H1 (cell line): Measurements from ENCODE around the gene OSM.

ENCODE experiments used
- ATF3 ChIP-seq: IDR thresholded peaks from 2 replicates; pipeline ENCODE4 v1.6.1; 2011; ENCODE audit warnings: low read depth, mild to moderate bottlenecking, low read length; ENCODE audit not compliant: insufficient read depth
- CREB1 ChIP-seq: IDR thresholded peaks from 2 replicates; pipeline ENCODE4 v1.6.1; 2012; ENCODE audit warnings: inconsistent platforms
- EP300 ChIP-seq, 2 experiments: IDR thresholded peaks; 1 replicate in 1 of 2; 2 replicates in 1 of 2; pipeline ENCODE4 v1.6.1; 2011 to 2012; ENCODE audit warnings: low read depth in 2 of 2, low read length in 2 of 2, mild to moderate bottlenecking in 2 of 2, borderline replicate concordance in 1 of 2, inconsistent platforms in 1 of 2, moderate library complexity in 1 of 2
- EZH2 ChIP-seq: fragments of 200-600 bp; sonication (generic); IDR thresholded peaks from 2 replicates; pipeline ENCODE4 v1.7.1; 2012; ENCODE audit warnings: low read depth, mild to moderate bottlenecking, moderate library complexity, low read length, inconsistent platforms; ENCODE audit not compliant: severe bottlenecking
- KDM5A ChIP-seq: fragments of 200-600 bp; IDR thresholded peaks from 2 replicates; pipeline ENCODE4 v1.7.1; 2012; ENCODE audit warnings: mild to moderate bottlenecking, low read length, inconsistent platforms, mixed read lengths
- PHF8 ChIP-seq: fragments of 200-600 bp; sonication (generic); conservative IDR thresholded peaks from 2 replicates; pipeline ENCODE4 v1.7.1; 2012; ENCODE audit warnings: low read depth, mild to moderate bottlenecking, inconsistent platforms, low read length, moderate library complexity
- RNF2 ChIP-seq: fragments of 200-900, 300-1000 bp; sonication (generic); IDR thresholded peaks from 2 replicates; pipeline ENCODE4 v1.7.1; 2016; ENCODE audit warnings: borderline replicate concordance, low read depth, mild to moderate bottlenecking, antibody characterized with exemption, low read length; ENCODE audit not compliant: poor library complexity, severe bottlenecking; ENCODE audit errors: missing control alignments
- SAP30 ChIP-seq: fragments of 300-600 bp; sonication (generic); IDR thresholded peaks from 2 replicates; pipeline ENCODE4 v1.7.1; 2012; ENCODE audit warnings: low read length, moderate library complexity, mild to moderate bottlenecking, inconsistent platforms; ENCODE audit not compliant: insufficient read depth, insufficient replicate concordance
- SIX5 ChIP-seq: IDR thresholded peaks from 2 replicates; pipeline ENCODE4 v1.6.1; 2011; ENCODE audit warnings: mild to moderate bottlenecking, low read depth, low read length
- ZNF274 ChIP-seq: IDR thresholded peaks from 2 replicates; pipeline ENCODE4 v1.7.0; 2012; ENCODE audit warnings: low read length, borderline replicate concordance; ENCODE audit errors: extremely low read depth
- TF ChIP-seq, protein P1 (sequence below): IDR thresholded peaks from 2 replicates; pipeline ENCODE4 v1.6.1; 2012; ENCODE audit warnings: inconsistent platforms
- TF ChIP-seq, protein P2 (sequence below), 3 experiments: IDR thresholded peaks; 1 replicate in 2 of 3; 2 replicates in 1 of 3; pipeline versions ENCODE4 v1.5.1 to v1.6.1; 2011; ENCODE audit warnings: low read length in 3 of 3, mild to moderate bottlenecking in 3 of 3, inconsistent platforms in 2 of 3, low read depth in 1 of 3, moderate library complexity in 1 of 3; ENCODE audit not compliant: insufficient read depth in 1 of 3; ENCODE audit errors: control extremely low read depth in 1 of 3
- TF ChIP-seq, protein P3 (sequence below): IDR thresholded peaks from 2 replicates; pipeline ENCODE4 v1.6.1; 2011; ENCODE audit warnings: low read length, improper control_type of control experiment

DNA sequence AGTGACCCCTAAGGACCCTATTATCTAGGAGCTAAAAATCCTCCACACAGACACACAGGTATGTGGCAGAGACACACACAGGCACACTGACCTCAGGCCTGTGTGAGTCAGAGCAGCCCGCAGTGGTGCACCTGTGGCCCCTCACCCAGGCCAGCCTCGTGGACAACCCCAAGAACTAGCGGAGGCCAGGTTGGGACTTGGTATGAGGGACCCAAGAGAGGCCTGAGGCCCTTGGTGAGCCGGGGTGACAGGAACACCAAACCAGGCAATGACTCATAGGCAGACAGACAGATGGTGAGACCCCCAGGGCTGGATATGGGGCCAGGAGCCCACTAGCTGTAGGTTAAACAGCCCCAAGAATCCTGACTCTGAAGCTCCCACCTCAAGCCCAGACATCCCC is 16.7 kb upstream of the OSM start:
- TF ChIP-seq SIX5, result no peak
- TF ChIP-seq, protein P1, sequence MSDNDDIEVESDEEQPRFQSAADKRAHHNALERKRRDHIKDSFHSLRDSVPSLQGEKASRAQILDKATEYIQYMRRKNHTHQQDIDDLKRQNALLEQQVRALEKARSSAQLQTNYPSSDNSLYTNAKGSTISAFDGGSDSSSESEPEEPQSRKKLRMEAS, result no peak
- TF ChIP-seq, protein P2, sequence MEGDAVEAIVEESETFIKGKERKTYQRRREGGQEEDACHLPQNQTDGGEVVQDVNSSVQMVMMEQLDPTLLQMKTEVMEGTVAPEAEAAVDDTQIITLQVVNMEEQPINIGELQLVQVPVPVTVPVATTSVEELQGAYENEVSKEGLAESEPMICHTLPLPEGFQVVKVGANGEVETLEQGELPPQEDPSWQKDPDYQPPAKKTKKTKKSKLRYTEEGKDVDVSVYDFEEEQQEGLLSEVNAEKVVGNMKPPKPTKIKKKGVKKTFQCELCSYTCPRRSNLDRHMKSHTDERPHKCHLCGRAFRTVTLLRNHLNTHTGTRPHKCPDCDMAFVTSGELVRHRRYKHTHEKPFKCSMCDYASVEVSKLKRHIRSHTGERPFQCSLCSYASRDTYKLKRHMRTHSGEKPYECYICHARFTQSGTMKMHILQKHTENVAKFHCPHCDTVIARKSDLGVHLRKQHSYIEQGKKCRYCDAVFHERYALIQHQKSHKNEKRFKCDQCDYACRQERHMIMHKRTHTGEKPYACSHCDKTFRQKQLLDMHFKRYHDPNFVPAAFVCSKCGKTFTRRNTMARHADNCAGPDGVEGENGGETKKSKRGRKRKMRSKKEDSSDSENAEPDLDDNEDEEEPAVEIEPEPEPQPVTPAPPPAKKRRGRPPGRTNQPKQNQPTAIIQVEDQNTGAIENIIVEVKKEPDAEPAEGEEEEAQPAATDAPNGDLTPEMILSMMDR (IDR thresholded peaks at IDR 0.05; ENCODE audit: control extremely low read depth in 1 of 3, insufficient read depth in 1 of 3, low read depth in 1 of 3, low read length in 3 of 3), result no peak
- TF ChIP-seq EZH2, result no peak
- TF ChIP-seq, protein P3, sequence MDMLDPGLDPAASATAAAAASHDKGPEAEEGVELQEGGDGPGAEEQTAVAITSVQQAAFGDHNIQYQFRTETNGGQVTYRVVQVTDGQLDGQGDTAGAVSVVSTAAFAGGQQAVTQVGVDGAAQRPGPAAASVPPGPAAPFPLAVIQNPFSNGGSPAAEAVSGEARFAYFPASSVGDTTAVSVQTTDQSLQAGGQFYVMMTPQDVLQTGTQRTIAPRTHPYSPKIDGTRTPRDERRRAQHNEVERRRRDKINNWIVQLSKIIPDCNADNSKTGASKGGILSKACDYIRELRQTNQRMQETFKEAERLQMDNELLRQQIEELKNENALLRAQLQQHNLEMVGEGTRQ, result no peak
- no peak for TF ChIP-seq ZNF274
- no peak for TF ChIP-seq EP300 (IDR thresholded peaks at IDR 0.05; ENCODE audit: borderline replicate concordance in 1 of 2, low read depth in 2 of 2, low read length in 2 of 2)
- TF ChIP-seq ATF3, result no peak
- TF ChIP-seq RNF2, result no peak
- TF ChIP-seq CREB1, result no peak
- no peak for TF ChIP-seq KDM5A
- no peak for TF ChIP-seq SAP30
- TF ChIP-seq PHF8, result no peak
